GM23248 (cell line): Measurements from ENCODE around the gene TGFB1.

Source experiments
- EZH2 ChIP-seq: fragments of 200-600 bp; sonication (generic); IDR thresholded peaks from 2 replicates; pipeline ENCODE4 v1.6.1; 2018; ENCODE audit warnings: antibody characterized with exemption, mild to moderate bottlenecking; ENCODE audit not compliant: insufficient read depth, poor library complexity, severe bottlenecking
- EZH2phosphoT487 ChIP-seq: fragments of 200-600 bp; sonication (generic); IDR thresholded peaks from 2 replicates; pipeline ENCODE4 v1.6.1; 2018; ENCODE audit warnings: antibody characterized with exemption, moderate library complexity, mild to moderate bottlenecking, low read depth; ENCODE audit not compliant: insufficient read depth

- TF ChIP-seq EZH2phosphoT487 (no peak), EZH2 (no peak)
Observed at GRCh38 chr19:41377977-41378709, 24.4 kb upstream of the TGFB1 start.
